Lower leg skin (tissue), 4 donors: ENCODE data around the gene MAP3K19. TPM values are rescaled to one million over a fixed set of nuclear protein-coding genes. Genes with fewer than 3 reads are reported as not detected.
"Not testable (repeated sequence)": the region's sequence is repeated elsewhere in the genome, so short reads cannot be mapped to it uniquely, and the experiment has no call there.

Experiments used
- DNase-seq, 2 donors: peaks; one replicate each; pipeline ENCODE4 v3.0.0-alpha.2; 2019; ENCODE audit warnings: low spot score in 2 of 2
- H3K4me3 ChIP-seq: fragments of 200-600 bp; sonication (generic); 2 replicates; pipeline ENCODE4 v1.5.1; 2017; ENCODE audit warnings: mild to moderate bottlenecking, low read depth; ENCODE audit not compliant: poor library complexity, severe bottlenecking
- CTCF ChIP-seq, 3 donors: fragments of 450-650 bp; IDR thresholded peaks; one replicate each; pipeline ENCODE4 v1.5.1; 2016; ENCODE audit warnings: antibody characterized with exemption in 3 of 3, mild to moderate bottlenecking in 3 of 3, moderate library complexity in 2 of 3
- POLR2A ChIP-seq, 2 donors: fragments of 450-650 bp; IDR thresholded peaks; one replicate each; pipeline ENCODE4 v1.6.1; 2016 to 2017; ENCODE audit warnings: antibody characterized with exemption in 2 of 2, mild to moderate bottlenecking in 1 of 2, moderate library complexity in 1 of 2
- WGBS, 2 donors: methylation state at CpG; one replicate each; pipeline ENCODE4 v1.1.5; 2018; 5-methylcytosine and 5-hydroxymethylcytosine counted together
- intact Hi-C: fragments of 100-400 bp; cut with DNase I; formaldehyde crosslinking; loops from one replicate; pipeline ENCODE4 v1.15.0; 2023; ENCODE audit warnings: low total_unique reads
- total RNA-seq, 4 donors: library from RNA; depleted of rRNA; stranded (reverse); fragments of >200 nt; gene quantifications; one replicate each; pipeline ENCODE4 v1.1.0, GENCODE V29; 2016

The MAP3K19 gene
- total RNA-seq, 4 donors from 2014 or later: not detected

- no peak for TF ChIP-seq CTCF (IDR thresholded peaks at IDR 0.05)
- no peak for TF ChIP-seq POLR2A (IDR thresholded peaks at IDR 0.05)
- no peak overlapping the region for H3K4me3 ChIP-seq
- intact Hi-C loops: no loop called here
- no peak for DNase-seq
Measured at GRCh38 chr2:135093193-135093592, 45.9 kb upstream of the MAP3K19 start.

- 98 to 100% methylated on average over 1 of the region's 1 CpG for WGBS, 2 donors
- intact Hi-C loops: no loop called here
- DNase-seq: no peak
- H3K4me3 ChIP-seq: no peak overlapping the region
- TF ChIP-seq CTCF (IDR thresholded peaks at IDR 0.05) (no peak), POLR2A (IDR thresholded peaks at IDR 0.05) (no peak)
Measured at GRCh38 chr2:135091681-135092080, 44.4 kb upstream of the MAP3K19 start.

GRCh38 chr2:135089597-135089996 is 42.4 kb upstream of the MAP3K19 start:
- intact Hi-C loops, H3K4me3 ChIP-seq, DNase-seq: not testable (repeated sequence)
- WGBS, 2 donors: 96% methylated on average over 4 of the region's 4 CpGs

- DNase-seq: no peak
- WGBS, 2 donors: 95% methylated on average over 2 of the region's 2 CpGs
- intact Hi-C loops: no loop called here
- no peak for TF ChIP-seq POLR2A (IDR thresholded peaks at IDR 0.05)
- no peak for TF ChIP-seq CTCF (IDR thresholded peaks at IDR 0.05)
- H3K4me3 ChIP-seq: no peak overlapping the region
Measured at GRCh38 chr2:135086222-135086621, 39.0 kb upstream of the MAP3K19 start.

GRCh38 chr2:135078417-135078816 is 31.2 kb upstream of the MAP3K19 start:
- DNase-seq: no peak
- no peak overlapping the region for H3K4me3 ChIP-seq
- TF ChIP-seq POLR2A (IDR thresholded peaks at IDR 0.05) (no peak), CTCF (IDR thresholded peaks at IDR 0.05) (no peak)
- intact Hi-C loops: no loop called here

- no peak overlapping the region for H3K4me3 ChIP-seq
- intact Hi-C loops: no loop called here
- WGBS, 2 donors: 96 to 99% methylated on average over 2 of the region's 2 CpGs
- DNase-seq: no peak
- TF ChIP-seq POLR2A (IDR thresholded peaks at IDR 0.05) (no peak), CTCF (IDR thresholded peaks at IDR 0.05) (no peak)
Measured at GRCh38 chr2:135076556-135076955, 29.3 kb upstream of the MAP3K19 start.
